CD4-positive, alpha-beta T cell treated with Interleukin-4 for 1 hour (primary cell): ENCODE measurements around the gene VAMP1.

Experiments
- DNase-seq, 2 donors: peaks; one replicate each; pipeline ENCODE4 v3.0.0-alpha.2; 2020 to 2022

The VAMP1 gene

GRCh38 chr12:6424008-6424347 is 46.5 kb downstream of the VAMP1 start:
- no peak for DNase-seq

GRCh38 chr12:6423267-6424007 is 47.0 kb downstream of the VAMP1 start:
- DNase-seq: peak; percentile 87 to 88

GRCh38 chr12:6420364-6420763 is 50.1 kb downstream of the VAMP1 start:
- no peak for DNase-seq

- DNase-seq: no peak
These were observed 51.7 kb downstream of the VAMP1 start for GRCh38 chr12:6418796-6419195.

GRCh38 chr12:6416596-6416995 is 53.9 kb downstream of the VAMP1 start:
- peak in 1 of 2 donors; percentile 27 for DNase-seq
